HG03280 (cell line): ENCODE results near the gene TICAM1.
"Not testable (repeated sequence)": the region's sequence is repeated elsewhere in the genome, so short reads cannot be mapped to it uniquely, and the experiment has no call there.

Experiments
- ATAC-seq: cut with Tn5 transposase; IDR thresholded peaks from one replicate; pipeline ENCODE4 v1.9.1; 2021; ENCODE audit warnings: mild to moderate bottlenecking, moderate library complexity; ENCODE audit not compliant: unreplicated experiment

The TICAM1 gene

GRCh38 chr19:4845975-4846374 is 14.5 kb upstream of the TICAM1 start:
- ATAC-seq: not testable (repeated sequence)

GRCh38 chr19:4844348-4845179 is 13.1 kb upstream of the TICAM1 start:
- ATAC-seq: no peak

GRCh38 chr19:4843647-4843965 is 12.1 kb upstream of the TICAM1 start:
- no peak for ATAC-seq

- ATAC-seq: no peak
Measured at GRCh38 chr19:4839192-4839591, 7.7 kb upstream of the TICAM1 start.

GRCh38 chr19:4832776-4833175 is 1.3 kb upstream of the TICAM1 start:
- no peak for ATAC-seq

GRCh38 chr19:4831979-4832340 is 448 bp upstream of the TICAM1 start:
- not testable (repeated sequence) for ATAC-seq

GRCh38 chr19:4830768-4831265 is 695 bp downstream of the TICAM1 start:
- no peak for ATAC-seq

GRCh38 chr19:4830332-4830731 is 1.2 kb downstream of the TICAM1 start:
- ATAC-seq: no peak

GRCh38 chr19:4829001-4829712 is 2.4 kb downstream of the TICAM1 start:
- no peak for ATAC-seq

GRCh38 chr19:4823577-4823976 is 7.9 kb downstream of the TICAM1 start:
- ATAC-seq: no peak

- ATAC-seq: not testable (repeated sequence)
Measured at GRCh38 chr19:4822354-4822753, 9.2 kb downstream of the TICAM1 start.

GRCh38 chr19:4821265-4821664 is 10.2 kb downstream of the TICAM1 start:
- no peak for ATAC-seq

- no peak for ATAC-seq
Measured at GRCh38 chr19:4817467-4818277, 13.8 kb downstream of the TICAM1 start.

- no peak for ATAC-seq
Measured at GRCh38 chr19:4816950-4817278, 14.6 kb downstream of the TICAM1 start.

GRCh38 chr19:4816202-4816949 is 15.1 kb downstream of the TICAM1 start:
- ATAC-seq: no peak

GRCh38 chr19:4815426-4816201 is 15.9 kb downstream of the TICAM1 start:
- ATAC-seq: no peak

GRCh38 chr19:4814625-4815425 is 16.7 kb downstream of the TICAM1 start:
- no peak for ATAC-seq

- ATAC-seq: no peak
Measured at GRCh38 chr19:4811328-4812131, 20.0 kb downstream of the TICAM1 start.
